ENCODE measurements around the gene GATAD2A.
"Not testable (repeated sequence)": the region's sequence is repeated elsewhere in the genome, so short reads cannot be mapped to it uniquely, and the experiment has no call there.

Gene GATAD2A

GRCh38 chr19:19445288-19445687 is 39.8 kb downstream of the GATAD2A start:
- in situ Hi-C loops (cut with MboI; ENCODE audit: low sequenced_read_pairs), result no loop called here

GRCh38 chr19:19445911-19446361 is 40.5 kb downstream of the GATAD2A start:
- in situ Hi-C loops (cut with MboI; ENCODE audit: low sequenced_read_pairs), result no loop called here

- in situ Hi-C loops (cut with MboI; ENCODE audit: low sequenced_read_pairs), result no loop called here
Observed at GRCh38 chr19:19446655-19447437, 41.4 kb downstream of the GATAD2A start.

GRCh38 chr19:19447536-19448237 is 42.2 kb downstream of the GATAD2A start:
- in situ Hi-C loops (cut with MboI; ENCODE audit: low sequenced_read_pairs), result no loop called here

- in situ Hi-C loops (cut with MboI; ENCODE audit: low sequenced_read_pairs), result no loop called here
Observed at GRCh38 chr19:19448238-19448544, 42.7 kb downstream of the GATAD2A start.

- in situ Hi-C loops (cut with MboI; ENCODE audit: low sequenced_read_pairs), result no loop called here
Observed at GRCh38 chr19:19451429-19452242, 46.2 kb downstream of the GATAD2A start.

- in situ Hi-C loops (cut with MboI; ENCODE audit: low sequenced_read_pairs), result no loop called here
Observed at GRCh38 chr19:19452243-19453124, 47.0 kb downstream of the GATAD2A start.

- in situ Hi-C loops (cut with MboI; ENCODE audit: low sequenced_read_pairs), result no loop called here
Observed at GRCh38 chr19:19453125-19453454, 47.6 kb downstream of the GATAD2A start.

- in situ Hi-C loops (cut with MboI; ENCODE audit: low sequenced_read_pairs), result not testable (repeated sequence)
Observed at GRCh38 chr19:19455166-19455919, 49.9 kb downstream of the GATAD2A start.

GRCh38 chr19:19457671-19458070 is 52.2 kb downstream of the GATAD2A start:
- in situ Hi-C loops (cut with MboI; ENCODE audit: low sequenced_read_pairs), result no loop called here

- in situ Hi-C loops (cut with MboI; ENCODE audit: low sequenced_read_pairs), result no loop called here
Observed at GRCh38 chr19:19458110-19458816, 52.8 kb downstream of the GATAD2A start.

- in situ Hi-C loops (cut with MboI; ENCODE audit: low sequenced_read_pairs), result no loop called here
Observed at GRCh38 chr19:19459073-19459472, 53.6 kb downstream of the GATAD2A start.

- in situ Hi-C loops (cut with MboI; ENCODE audit: low sequenced_read_pairs), result no loop called here
Observed at GRCh38 chr19:19459707-19460251, 54.3 kb downstream of the GATAD2A start.

GRCh38 chr19:19460258-19460731 is 54.8 kb downstream of the GATAD2A start:
- in situ Hi-C loops (cut with MboI; ENCODE audit: low sequenced_read_pairs), result no loop called here

GRCh38 chr19:19460761-19461265 is 55.3 kb downstream of the GATAD2A start:
- in situ Hi-C loops (cut with MboI; ENCODE audit: low sequenced_read_pairs), result no loop called here

- in situ Hi-C loops (cut with MboI; ENCODE audit: low sequenced_read_pairs), result no loop called here
Observed at GRCh38 chr19:19461306-19461670, 55.8 kb downstream of the GATAD2A start.

GRCh38 chr19:19461671-19462622 is 56.5 kb downstream of the GATAD2A start:
- in situ Hi-C loops (cut with MboI; ENCODE audit: low sequenced_read_pairs), result no loop called here

Data from HL-60/S4 treated with retinoic acid at 250 ng/mL for 4 days and 3 days (cell line).